Upper lobe of left lung (tissue), 4 donors: ENCODE measurements around the gene FBL.

ENCODE experiments used
- POLR2AphosphoS5 ChIP-seq, 2 donors: sonication (generic); formaldehyde crosslinking; IDR thresholded peaks; one replicate each; pipeline ENCODE4 v1.5.1; 2017; ENCODE audit warnings: antibody characterized with exemption in 2 of 2
- TF ChIP-seq, protein P1 (sequence below), 6 experiments: fragments of 450-650 bp in 4 of 6; fragments of 200-600 bp in 2 of 6; sonication (generic) in 2 of 6; IDR thresholded peaks; one replicate each; pipeline ENCODE4 v1.5.1; 2016 to 2019; ENCODE audit warnings: antibody characterized with exemption in 6 of 6

DNA sequence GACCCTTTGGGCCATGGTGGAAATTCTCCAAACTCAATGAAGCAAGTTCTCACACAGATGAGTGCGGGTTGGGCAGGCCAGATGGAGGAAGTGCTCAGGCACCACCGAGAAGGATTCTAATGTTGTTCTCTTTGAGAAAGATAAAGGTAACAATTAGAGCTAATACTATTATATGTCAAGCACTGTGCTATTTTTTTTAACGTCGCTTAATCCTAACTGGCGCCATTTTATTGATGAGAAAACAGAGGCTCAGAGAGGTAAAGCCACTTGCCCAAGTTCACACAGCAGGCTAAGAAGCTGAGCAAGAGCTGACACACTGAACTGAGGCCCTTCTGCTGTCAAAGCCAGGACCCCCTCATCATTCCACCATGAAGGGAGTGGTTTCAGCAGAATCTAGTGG lies 1.0 kb downstream of the FBL start:
- TF ChIP-seq, protein P1, sequence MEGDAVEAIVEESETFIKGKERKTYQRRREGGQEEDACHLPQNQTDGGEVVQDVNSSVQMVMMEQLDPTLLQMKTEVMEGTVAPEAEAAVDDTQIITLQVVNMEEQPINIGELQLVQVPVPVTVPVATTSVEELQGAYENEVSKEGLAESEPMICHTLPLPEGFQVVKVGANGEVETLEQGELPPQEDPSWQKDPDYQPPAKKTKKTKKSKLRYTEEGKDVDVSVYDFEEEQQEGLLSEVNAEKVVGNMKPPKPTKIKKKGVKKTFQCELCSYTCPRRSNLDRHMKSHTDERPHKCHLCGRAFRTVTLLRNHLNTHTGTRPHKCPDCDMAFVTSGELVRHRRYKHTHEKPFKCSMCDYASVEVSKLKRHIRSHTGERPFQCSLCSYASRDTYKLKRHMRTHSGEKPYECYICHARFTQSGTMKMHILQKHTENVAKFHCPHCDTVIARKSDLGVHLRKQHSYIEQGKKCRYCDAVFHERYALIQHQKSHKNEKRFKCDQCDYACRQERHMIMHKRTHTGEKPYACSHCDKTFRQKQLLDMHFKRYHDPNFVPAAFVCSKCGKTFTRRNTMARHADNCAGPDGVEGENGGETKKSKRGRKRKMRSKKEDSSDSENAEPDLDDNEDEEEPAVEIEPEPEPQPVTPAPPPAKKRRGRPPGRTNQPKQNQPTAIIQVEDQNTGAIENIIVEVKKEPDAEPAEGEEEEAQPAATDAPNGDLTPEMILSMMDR (IDR thresholded peaks at IDR 0.05), result no peak
- no peak for TF ChIP-seq POLR2AphosphoS5 (IDR thresholded peaks at IDR 0.05)
